Naive thymus-derived CD8-positive, alpha-beta T cell (primary cell): Measurements from ENCODE around the gene CACNA1B. TPM values are rescaled to one million over a fixed set of nuclear protein-coding genes. Genes with fewer than 3 reads are reported as not detected.

Experiments
- ATAC-seq, 2 donors: fragments of 150-1000 bp; cut with Tn5 transposase in 1 of 2; sonication (Bioruptor Pico), chemical (Tn5 transposase) in 1 of 2; 1 replicate in 1 of 2; 2 replicates in 1 of 2; pipeline ENCODE4 v1.10.0; 2021; ENCODE audit warnings: mild to moderate bottlenecking in 2 of 2, moderate library complexity in 2 of 2
- POLR2A ChIA-PET: fragments of 350-600 bp; sonication (Branson Sonifier 250); formaldehyde crosslinking; loops from one replicate; lab custom pipeline; 2021; ENCODE audit warnings: antibody characterized with exemption; lab: Charles Lee
- DNase-seq, 10 donors: peaks; one replicate each; pipeline versions ENCODE4 v3.0.0 to v3.0.0-alpha.2; 2020 to 2022
- H3K27ac Mint-ChIP-seq, 10 donors: one replicate each; pipeline ENCODE4 v1.8.0; 2020 to 2022; ENCODE audit warnings: mild to moderate bottlenecking in 10 of 10, mixed read lengths in 10 of 10, moderate library complexity in 4 of 10, inconsistent platforms in 1 of 10
- H3K27me3 Mint-ChIP-seq, 5 donors: one replicate each; pipeline ENCODE4 v1.8.0; 2021 to 2022; ENCODE audit warnings: mixed read lengths in 5 of 5
- H3K36me3 Mint-ChIP-seq, 3 donors: one replicate each; pipeline ENCODE4 v1.8.0; 2020 to 2022; ENCODE audit warnings: mixed read lengths in 3 of 3, mild to moderate bottlenecking in 2 of 3, inconsistent platforms in 1 of 3
- H3K4me1 Mint-ChIP-seq, 4 donors: one replicate each; pipeline ENCODE4 v1.8.0; 2021 to 2022; ENCODE audit warnings: mixed read lengths in 4 of 4
- H3K4me3 Mint-ChIP-seq, 10 donors: one replicate each; pipeline ENCODE4 v1.8.0; 2020 to 2022; ENCODE audit warnings: mild to moderate bottlenecking in 10 of 10, mixed read lengths in 10 of 10, moderate library complexity in 6 of 10, inconsistent platforms in 1 of 10
- H3K9me3 Mint-ChIP-seq, 9 donors: one replicate each; pipeline ENCODE4 v1.8.0; 2020 to 2022; ENCODE audit warnings: mixed read lengths in 9 of 9, mild to moderate bottlenecking in 3 of 9, inconsistent platforms in 1 of 9, moderate library complexity in 1 of 9
- polyA plus RNA-seq, 3 donors: library from polyadenylated mRNA; unstranded; fragments of 300-500 nt; fragmentation: Illumina TruSeq; gene quantifications; one replicate each; pipeline ENCODE4 v1.2.3, GENCODE V29; 2021
- total RNA-seq, 8 experiments: library from RNA in 2 of 8; stranded (reverse) in 2 of 8; gene quantifications; one replicate each; pipeline ENCODE4 v1.2.3 and lab custom pipeline; 2021 to 2026

The CACNA1B gene
- total and polyA plus RNA-seq, 5 experiments from 2014 or later = not detected

DNA sequence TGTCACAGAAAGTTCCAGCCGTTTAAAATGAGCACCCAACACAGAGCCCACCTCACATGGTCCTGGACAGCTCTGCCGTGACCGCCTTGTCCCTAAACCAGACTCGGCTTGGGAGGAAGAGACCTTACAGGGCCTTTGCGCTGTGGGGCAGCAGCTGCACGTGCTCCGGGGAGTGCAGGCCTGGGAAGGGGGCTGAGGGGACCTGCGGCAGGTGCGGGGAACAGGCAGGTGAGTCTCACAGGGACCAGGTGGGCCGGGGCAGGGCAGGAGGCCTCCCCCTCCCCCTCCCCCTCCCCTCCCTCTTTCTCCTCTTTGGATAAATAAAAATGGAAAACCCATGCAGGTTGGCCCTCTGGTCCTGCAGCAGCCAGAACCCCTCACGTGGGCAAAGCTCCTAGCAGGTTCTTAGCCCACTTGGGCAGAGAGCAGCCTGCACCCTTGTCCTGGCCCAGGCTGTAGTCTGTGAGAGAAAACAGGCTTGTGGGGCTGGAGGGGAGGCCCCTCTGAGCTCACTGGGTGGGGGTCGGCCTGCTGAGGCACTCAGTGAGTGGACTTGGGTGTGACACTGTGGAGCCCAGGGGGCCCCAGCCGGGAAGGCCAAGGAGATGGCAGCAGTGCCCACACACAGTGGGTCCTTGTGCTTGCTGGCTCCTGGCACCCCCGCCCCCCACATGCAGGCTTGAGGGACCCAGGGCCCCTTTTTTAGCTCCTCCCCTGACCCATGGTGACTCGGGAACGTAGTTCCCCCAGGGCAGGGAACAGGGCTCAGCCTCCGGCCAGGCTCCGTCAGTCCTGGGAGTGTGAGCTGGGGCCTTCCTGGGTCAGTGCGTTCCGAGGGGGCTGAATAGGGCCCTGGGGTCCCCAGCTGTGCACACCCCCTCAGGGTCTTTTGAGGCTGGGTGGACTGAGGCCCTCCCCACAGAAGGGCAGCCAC, 40.0 kb upstream of the CACNA1B start:
- ATAC-seq (no peak), DNase-seq (no peak)
- peaks cover 0 to 25% (median 9%) of the 10 kb centered on the region in 3 donors for H3K36me3 Mint-ChIP-seq
- no peaks in the 10 kb centered on the region for H3K4me1 Mint-ChIP-seq
- no peaks in the 10 kb centered on the region for H3K27me3 Mint-ChIP-seq
- POLR2A ChIA-PET = no interaction called here
- no peak overlapping the region for H3K27ac Mint-ChIP-seq
- peaks cover 0 to 2% (median 0%) of the 10 kb centered on the region in 9 donors for H3K9me3 Mint-ChIP-seq
- no peak overlapping the region for H3K4me3 Mint-ChIP-seq

GRCh38 chr9:137838576-137838975, 39.0 kb upstream of the CACNA1B start:
- no peaks in the 10 kb centered on the region for H3K4me1 Mint-ChIP-seq
- DNase-seq (no peak), ATAC-seq (no peak)
- H3K36me3 Mint-ChIP-seq = peaks cover 0 to 18% (median 9%) of the 10 kb centered on the region in 3 donors
- H3K9me3 Mint-ChIP-seq = peaks cover 0 to 2% (median 0%) of the 10 kb centered on the region in 9 donors
- no peak overlapping the region for H3K4me3 Mint-ChIP-seq
- peak overlapping the region in 1 of 10 donors; percentile 47 for H3K27ac Mint-ChIP-seq
- POLR2A ChIA-PET = no interaction called here
- no peaks in the 10 kb centered on the region for H3K27me3 Mint-ChIP-seq

DNA sequence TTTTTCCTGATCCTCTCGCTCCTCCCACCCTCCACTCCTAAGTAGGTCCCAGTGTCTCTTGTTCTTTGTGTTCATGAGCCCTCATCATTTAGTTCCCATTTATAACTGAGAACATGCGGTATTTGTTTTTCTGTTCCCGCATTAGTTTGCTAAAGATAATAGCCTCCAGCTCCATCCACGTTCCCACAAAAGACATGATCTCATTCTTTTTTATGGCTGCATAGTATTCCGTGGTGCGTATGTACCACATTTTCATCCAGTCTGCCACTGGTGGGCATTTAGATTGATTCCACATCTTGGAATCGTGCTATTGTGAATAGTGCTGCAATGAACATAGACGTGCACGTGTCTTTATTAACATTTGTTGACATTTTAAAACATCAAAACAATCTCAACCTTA, 34.2 kb upstream of the CACNA1B start:
- Mint-ChIP-seq H3K27me3 (no peaks in the 10 kb centered on the region), H3K4me1 (no peaks in the 10 kb centered on the region), H3K36me3 (no peaks in the 10 kb centered on the region), H3K9me3 (peaks cover 0 to 4% (median 0%) of the 10 kb centered on the region in 9 donors), H3K4me3 (no peak overlapping the region), H3K27ac (no peak overlapping the region)
- ATAC-seq (no peak), DNase-seq (no peak)
- POLR2A ChIA-PET = no interaction called here

DNA sequence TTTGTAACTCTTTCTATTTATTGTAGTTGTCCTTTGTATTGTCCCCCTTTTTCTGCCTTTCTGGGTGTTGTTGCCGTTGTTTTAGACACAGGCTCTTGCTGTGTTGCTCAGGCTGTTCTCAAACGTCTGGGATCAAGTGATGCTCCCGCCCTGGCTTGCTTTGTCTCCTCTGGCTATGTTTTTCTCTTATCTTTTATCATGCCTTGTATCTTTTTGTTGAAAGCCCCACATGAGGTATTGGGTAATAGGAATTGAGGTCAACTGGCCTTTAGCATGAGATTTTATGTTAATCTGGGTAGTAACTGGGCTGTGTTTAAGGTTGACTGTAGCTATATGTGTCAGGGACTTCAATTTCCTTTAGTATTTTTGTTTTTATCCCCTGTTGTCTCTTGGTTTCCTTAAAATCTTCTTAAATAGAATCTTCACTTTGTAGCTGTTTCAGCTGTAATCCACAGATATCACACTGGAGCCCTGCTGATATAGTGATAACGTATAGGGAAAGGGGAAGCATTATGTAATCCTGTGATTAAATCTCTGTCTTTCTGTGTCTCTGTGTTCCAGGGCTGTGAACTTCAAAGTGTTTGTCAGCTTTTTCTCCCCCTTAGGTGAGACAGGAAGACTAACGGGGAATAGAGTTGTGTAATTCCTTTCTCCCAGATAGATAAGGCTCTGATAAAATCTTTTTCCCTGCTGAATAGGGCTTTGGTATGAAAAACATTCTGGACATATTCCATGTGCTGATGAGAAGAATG, 25.9 kb upstream of the CACNA1B start:
- Mint-ChIP-seq H3K4me1 (no peaks in the 10 kb centered on the region), H3K27me3 (peaks cover 0 to 8% (median 0%) of the 10 kb centered on the region in 5 donors), H3K36me3 (peaks cover 8 to 20% (median 14%) of the 10 kb centered on the region in 3 donors), H3K27ac (no peak overlapping the region), H3K4me3 (no peak overlapping the region), H3K9me3 (peaks cover 11 to 40% (median 27%) of the 10 kb centered on the region in 9 donors)
- DNase-seq = no peak
- no peak for ATAC-seq
- POLR2A ChIA-PET = no interaction called here

DNA sequence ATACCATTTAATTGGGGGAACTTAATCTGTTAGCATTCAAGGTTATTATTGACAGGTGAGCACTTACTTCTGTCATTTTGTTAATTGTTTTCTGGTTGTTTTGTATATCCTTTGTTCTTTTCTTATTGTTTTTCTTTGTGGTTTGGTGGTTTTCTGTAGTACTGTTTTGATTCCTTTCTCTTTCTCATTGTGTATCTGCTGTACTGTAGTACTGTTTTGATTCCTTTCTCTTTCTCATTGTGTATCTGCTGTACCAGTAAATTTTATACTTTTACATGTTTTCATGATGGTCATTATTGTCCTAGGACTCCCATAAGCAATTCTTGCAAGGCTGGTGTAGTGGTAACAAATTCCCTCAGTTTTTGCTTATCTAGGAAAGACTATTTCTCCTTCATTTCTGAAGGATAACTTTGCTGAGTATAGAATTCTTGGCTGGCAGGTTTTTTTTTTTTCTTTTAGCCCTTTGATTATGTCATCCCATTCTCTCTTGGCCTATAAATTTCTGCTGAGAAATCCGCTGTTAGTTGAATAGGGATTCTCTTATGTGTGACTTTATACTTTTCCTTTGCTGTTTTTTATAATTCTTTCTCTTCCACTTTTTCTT, 24.1 kb upstream of the CACNA1B start:
- H3K27me3 Mint-ChIP-seq = peaks cover 0 to 8% (median 0%) of the 10 kb centered on the region in 5 donors
- H3K4me3 Mint-ChIP-seq = no peak overlapping the region
- H3K27ac Mint-ChIP-seq = no peak overlapping the region
- POLR2A ChIA-PET = no interaction called here
- peaks cover 8 to 20% (median 14%) of the 10 kb centered on the region in 3 donors for H3K36me3 Mint-ChIP-seq
- ATAC-seq (no peak), DNase-seq (no peak)
- H3K9me3 Mint-ChIP-seq = peaks cover 11 to 48% (median 30%) of the 10 kb centered on the region in 9 donors
- no peaks in the 10 kb centered on the region for H3K4me1 Mint-ChIP-seq

DNA sequence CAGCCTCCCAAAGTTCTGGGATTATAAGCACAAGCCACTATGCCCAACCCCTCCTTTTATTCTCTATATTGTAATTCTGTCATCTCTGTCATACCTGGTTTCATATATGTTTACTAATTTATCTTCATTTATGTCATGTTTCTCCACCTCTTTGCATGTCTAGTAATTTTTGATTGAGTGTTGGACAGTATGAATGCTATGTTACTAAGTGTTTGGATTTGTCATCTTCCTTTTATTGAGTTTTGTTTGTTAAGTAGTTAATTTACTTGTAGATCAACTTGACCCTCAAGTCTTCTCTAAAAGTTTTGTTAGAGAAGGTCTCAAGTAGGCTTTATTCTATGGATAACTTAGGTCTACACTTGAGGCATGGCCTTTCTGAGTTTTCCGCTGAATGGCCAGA, 17.2 kb upstream of the CACNA1B start:
- Mint-ChIP-seq H3K36me3 (peaks cover 8 to 35% (median 21%) of the 10 kb centered on the region in 3 donors), H3K27ac (no peak overlapping the region), H3K4me1 (no peaks in the 10 kb centered on the region), H3K4me3 (no peak overlapping the region), H3K27me3 (peaks cover 1 to 14% (median 9%) of the 10 kb centered on the region in 5 donors), H3K9me3 (peaks cover 7 to 58% (median 40%) of the 10 kb centered on the region in 9 donors)
- no peak for ATAC-seq
- no peak for DNase-seq
- POLR2A ChIA-PET = no interaction called here

DNA sequence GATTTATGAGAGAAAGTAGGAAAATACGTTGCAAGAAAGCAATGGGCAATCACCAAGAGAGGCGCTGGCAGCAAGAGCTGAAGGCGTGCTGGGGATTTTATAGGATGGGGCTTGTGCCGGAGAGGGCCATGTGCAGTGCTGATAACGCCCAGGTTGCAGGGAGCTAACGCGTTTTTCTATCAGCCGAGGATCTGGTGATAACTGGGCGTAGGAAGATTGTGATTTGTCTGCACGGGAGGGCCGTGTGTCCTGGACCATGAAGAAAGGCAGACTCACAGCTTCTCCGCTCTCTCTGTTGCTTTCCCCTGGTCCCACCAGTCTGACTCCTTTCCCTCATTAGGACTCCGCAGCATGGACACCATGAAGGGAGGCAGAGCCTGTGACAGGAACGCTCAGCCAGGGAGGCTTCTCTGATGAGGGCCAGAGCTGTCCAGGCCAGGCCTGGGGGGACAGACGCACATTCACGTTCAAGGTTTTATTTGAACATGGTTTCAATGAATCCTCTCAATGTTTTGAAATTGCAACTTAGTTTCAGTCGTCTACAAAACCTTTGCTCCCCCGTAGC, 11.9 kb upstream of the CACNA1B start:
- no peak overlapping the region for H3K4me3 Mint-ChIP-seq
- DNase-seq (no peak), ATAC-seq (no peak)
- POLR2A ChIA-PET = no interaction called here
- no peaks in the 10 kb centered on the region for H3K4me1 Mint-ChIP-seq
- H3K36me3 Mint-ChIP-seq = peaks cover 3 to 29% (median 9%) of the 10 kb centered on the region in 3 donors
- H3K27ac Mint-ChIP-seq = peak overlapping the region in 1 of 10 donors; percentile 58
- H3K9me3 Mint-ChIP-seq = peaks cover 2 to 45% (median 19%) of the 10 kb centered on the region in 9 donors
- H3K27me3 Mint-ChIP-seq = peaks cover 4 to 45% (median 23%) of the 10 kb centered on the region in 5 donors

DNA sequence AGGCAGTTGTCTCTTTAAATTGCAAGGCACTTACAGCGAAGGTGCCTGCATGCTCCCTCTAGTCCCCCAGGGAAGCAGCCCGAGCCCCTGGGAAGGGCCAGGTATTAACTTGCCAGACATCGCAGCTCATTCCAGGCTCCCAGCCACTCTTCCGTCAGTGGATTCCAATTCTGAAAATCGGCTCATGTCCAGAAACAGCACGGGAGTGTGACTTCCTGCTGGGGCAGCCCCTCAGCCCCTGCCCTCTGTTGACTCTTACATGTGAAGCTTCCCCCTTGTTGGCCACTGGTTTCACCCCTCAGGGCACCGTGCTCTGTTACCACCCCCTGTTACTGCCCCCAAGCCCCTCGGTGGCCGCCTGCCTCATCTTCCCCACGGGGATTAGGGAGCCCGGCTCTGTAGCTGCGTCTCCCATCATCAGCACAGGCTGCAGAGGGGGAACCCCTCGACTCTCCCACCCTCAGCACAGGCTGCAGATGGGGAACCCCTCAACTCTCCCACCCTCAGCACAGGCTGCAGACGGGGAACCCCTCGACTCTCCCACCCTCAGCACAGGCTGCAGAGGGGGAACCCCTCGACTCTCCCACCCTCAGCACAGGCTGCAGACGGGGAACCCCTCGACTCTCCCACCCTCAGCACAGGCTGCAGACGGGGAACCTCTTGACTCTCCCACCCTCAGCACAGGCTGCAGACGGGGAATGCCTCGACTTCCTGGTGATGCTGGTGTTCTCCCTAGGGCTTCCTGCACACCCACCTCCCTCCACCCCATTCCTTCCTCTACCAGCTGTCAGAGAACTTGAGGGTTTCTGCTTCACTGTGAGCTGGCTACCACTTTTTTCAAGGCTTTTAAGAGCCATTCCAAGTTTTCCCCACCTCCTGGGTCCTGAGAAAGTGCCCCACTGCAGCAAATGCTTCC, 11.1 kb upstream of the CACNA1B start:
- H3K36me3 Mint-ChIP-seq = peaks cover 3 to 24% (median 6%) of the 10 kb centered on the region in 3 donors
- ATAC-seq (no peak), DNase-seq (no peak)
- H3K4me3 Mint-ChIP-seq = no peak overlapping the region
- H3K27ac Mint-ChIP-seq = no peak overlapping the region
- H3K27me3 Mint-ChIP-seq = peaks cover 4 to 50% (median 23%) of the 10 kb centered on the region in 5 donors
- no peaks in the 10 kb centered on the region for H3K4me1 Mint-ChIP-seq
- H3K9me3 Mint-ChIP-seq = peaks cover 0 to 37% (median 12%) of the 10 kb centered on the region in 9 donors
- POLR2A ChIA-PET = interaction anchor here (0.8 kb wide), 1 partner anchor 10 kb away, joined by 4 read pairs; no protein-coding TSS in a partner anchor

- Mint-ChIP-seq H3K4me3 (no peak overlapping the region), H3K36me3 (peaks cover 3 to 9% (median 3%) of the 10 kb centered on the region in 3 donors), H3K4me1 (no peaks in the 10 kb centered on the region), H3K27ac (peak overlapping the region in 1 of 10 donors; percentile 49), H3K9me3 (peaks cover 0 to 17% (median 0%) of the 10 kb centered on the region in 9 donors), H3K27me3 (peaks cover 10 to 78% (median 32%) of the 10 kb centered on the region in 5 donors)
- POLR2A ChIA-PET = no interaction called here
- no peak for ATAC-seq
- no peak for DNase-seq
Observed at GRCh38 chr9:137870432-137870831, 7.2 kb upstream of the CACNA1B start.

DNA sequence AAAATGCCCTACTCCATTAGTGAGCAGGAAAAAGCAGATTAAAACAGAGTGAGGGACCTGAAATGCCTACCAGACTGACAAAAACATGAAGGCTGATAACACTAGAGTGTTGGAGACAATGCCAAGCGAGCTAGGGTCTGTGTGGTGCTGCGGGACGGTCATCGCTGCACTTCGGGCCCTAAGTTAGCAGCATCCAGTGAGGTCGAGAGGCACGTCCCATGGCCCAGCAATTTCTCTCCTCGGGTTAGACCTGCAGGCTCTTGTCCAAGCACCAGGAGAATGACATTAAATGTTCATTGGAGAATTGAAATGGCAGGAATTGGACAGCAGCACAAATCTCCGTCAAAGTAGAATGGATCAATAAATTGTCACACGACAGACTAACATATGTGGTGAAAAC, 5.3 kb upstream of the CACNA1B start:
- POLR2A ChIA-PET = no interaction called here
- ATAC-seq = no peak

GRCh38 chr9:137873408-137873807, 4.2 kb upstream of the CACNA1B start:
- H3K27ac Mint-ChIP-seq = no peak overlapping the region
- H3K36me3 Mint-ChIP-seq = peaks cover 2 to 4% (median 3%) of the 10 kb centered on the region in 3 donors
- no peak for ATAC-seq
- peaks cover 0 to 12% (median 2%) of the 10 kb centered on the region in 9 donors for H3K9me3 Mint-ChIP-seq
- peaks cover 0 to 5% (median 3%) of the 10 kb centered on the region in 4 donors for H3K4me1 Mint-ChIP-seq
- H3K4me3 Mint-ChIP-seq = no peak overlapping the region
- POLR2A ChIA-PET = interaction anchor here (0.6 kb wide), 1 partner anchor 15 kb away, joined by 4 read pairs; no protein-coding TSS in a partner anchor
- DNase-seq = no peak
- H3K27me3 Mint-ChIP-seq = peaks cover 16 to 63% (median 35%) of the 10 kb centered on the region in 5 donors

More for the DNA sequence above, 5.3 kb upstream of the CACNA1B start:
- no peak for DNase-seq
- H3K27me3 Mint-ChIP-seq = peaks cover 17 to 74% (median 43%) of the 10 kb centered on the region in 5 donors
- H3K36me3 Mint-ChIP-seq = peaks cover 5 to 9% (median 5%) of the 10 kb centered on the region in 3 donors
- peaks cover 0 to 17% (median 2%) of the 10 kb centered on the region in 9 donors for H3K9me3 Mint-ChIP-seq
- no peak overlapping the region for H3K4me3 Mint-ChIP-seq
- H3K4me1 Mint-ChIP-seq = peaks cover 0 to 5% (median 3%) of the 10 kb centered on the region in 4 donors
- no peak overlapping the region for H3K27ac Mint-ChIP-seq
